Measurements from ENCODE around the gene CCDC187. TPM values are rescaled to one million over a fixed set of nuclear protein-coding genes. Genes with fewer than 3 reads are reported as not detected.

Gene CCDC187
- total RNA-seq, 1 experiment from 2014 or later = not detected

Other genes starting within 250 kb of the CCDC187 start
- 18.9 and 20.2 TPM in 2 replicates for gene NACC2, start 208.8 kb downstream of the CCDC187 start, total RNA-seq (2014; rRNA removed; shearing (Covaris generic))
- gene TMEM250, start 185.2 kb downstream of the CCDC187 start, total RNA-seq (2014; rRNA removed; shearing (Covaris generic)) = 25.8 and 27.8 TPM in 2 replicates
- not detected in 2 replicates for gene LHX3, start 99.0 kb downstream of the CCDC187 start, total RNA-seq (2014; rRNA removed; shearing (Covaris generic))
- gene QSOX2, start 58.3 kb downstream of the CCDC187 start, total RNA-seq (2014; rRNA removed; shearing (Covaris generic)) = 19.3 and 22.0 TPM in 2 replicates
- gene GPSM1, start 23.4 kb upstream of the CCDC187 start, total RNA-seq (2014; rRNA removed; shearing (Covaris generic)) = 63.0 and 90.4 TPM in 2 replicates
- 43.0 and 79.2 TPM in 2 replicates for gene DNLZ, start 59.6 kb upstream of the CCDC187 start, total RNA-seq (2014; rRNA removed; shearing (Covaris generic))
- 0.16 and 0.32 TPM in 2 replicates for gene CARD9, start 69.6 kb upstream of the CCDC187 start, total RNA-seq (2014; rRNA removed; shearing (Covaris generic))
- gene SNAPC4, start 96.1 kb upstream of the CCDC187 start, total RNA-seq (2014; rRNA removed; shearing (Covaris generic)) = 3.7 and 6.3 TPM in 2 replicates
- gene ENTR1, start 106.5 kb upstream of the CCDC187 start, total RNA-seq (2014; rRNA removed; shearing (Covaris generic)) = 25.3 and 34.8 TPM in 2 replicates
- gene PMPCA, start 106.6 kb upstream of the CCDC187 start, total RNA-seq (2014; rRNA removed; shearing (Covaris generic)) = 47.9 and 58.4 TPM in 2 replicates
- gene INPP5E, start 135.8 kb upstream of the CCDC187 start, total RNA-seq (2014; rRNA removed; shearing (Covaris generic)) = 10.0 and 11.7 TPM in 2 replicates
- 14.9 and 15.4 TPM in 2 replicates for gene SEC16A, start 178.9 kb upstream of the CCDC187 start, total RNA-seq (2014; rRNA removed; shearing (Covaris generic))
- 6.0 and 8.0 TPM in 2 replicates for gene NOTCH1, start 242.0 kb upstream of the CCDC187 start, total RNA-seq (2014; rRNA removed; shearing (Covaris generic))

All from SJSA1 (cell line).